HEK293T (cell line): Measurements from ENCODE around the gene TMEM204.

Experiments used
- ARNT ChIP-seq: fragments of 450-650 bp; IDR thresholded peaks from 2 replicates; pipeline ENCODE4 v1.6.1; 2017; ENCODE audit warnings: mild to moderate bottlenecking
- BHLHE40 ChIP-seq: fragments of 450-650 bp; IDR thresholded peaks from 2 replicates; pipeline ENCODE4 v1.6.1; 2016; ENCODE audit warnings: mild to moderate bottlenecking, moderate library complexity, borderline replicate concordance
- CTBP1 ChIP-seq: fragments of 450-650 bp; IDR thresholded peaks from 2 replicates; pipeline ENCODE4 v1.6.1; 2016; ENCODE audit warnings: borderline replicate concordance
- ELF4 ChIP-seq: fragments of 450-650 bp; IDR thresholded peaks from 2 replicates; pipeline ENCODE4 v1.6.1; 2017; ENCODE audit warnings: antibody characterized with exemption
- FOXM1 ChIP-seq: fragments of 450-650 bp; IDR thresholded peaks from 2 replicates; pipeline ENCODE4 v1.6.1; 2017; ENCODE audit warnings: mild to moderate bottlenecking, borderline replicate concordance
- HDGF ChIP-seq: fragments of 450-650 bp; IDR thresholded peaks from 2 replicates; pipeline ENCODE4 v1.6.1; 2017; ENCODE audit warnings: antibody characterized with exemption, borderline replicate concordance
- PKNOX1 ChIP-seq: fragments of 450-650 bp; IDR thresholded peaks from 2 replicates; pipeline ENCODE4 v1.6.1; 2016
- SP1 ChIP-seq: fragments of 450-650 bp; IDR thresholded peaks from 2 replicates; pipeline ENCODE4 v1.6.1; 2017
- SUZ12 ChIP-seq: fragments of 450-650 bp; IDR thresholded peaks from 2 replicates; pipeline ENCODE4 v1.6.1; 2016; ENCODE audit warnings: mild to moderate bottlenecking

- TF ChIP-seq HDGF (no peak), ARNT (no peak), CTBP1 (no peak), FOXM1 (no peak), SP1 (no peak), PKNOX1 (no peak), ELF4 (no peak), SUZ12 (no peak), BHLHE40 (no peak)
These were observed 17.7 kb downstream of the TMEM204 start for GRCh38 chr16:1551166-1551565.
